C4-2B (cell line): ENCODE measurements around the gene COX7A2L.

Source experiments
- ZFX ChIP-seq: fragments of 450-650 bp; IDR thresholded peaks from 2 replicates; pipeline ENCODE4 v1.6.1; 2017
- TF ChIP-seq, protein P1 (sequence below): fragments of 450-650 bp; conservative IDR thresholded peaks from 2 replicates; pipeline ENCODE4 v1.5.1; 2017; ENCODE audit warnings: mild to moderate bottlenecking

DNA sequence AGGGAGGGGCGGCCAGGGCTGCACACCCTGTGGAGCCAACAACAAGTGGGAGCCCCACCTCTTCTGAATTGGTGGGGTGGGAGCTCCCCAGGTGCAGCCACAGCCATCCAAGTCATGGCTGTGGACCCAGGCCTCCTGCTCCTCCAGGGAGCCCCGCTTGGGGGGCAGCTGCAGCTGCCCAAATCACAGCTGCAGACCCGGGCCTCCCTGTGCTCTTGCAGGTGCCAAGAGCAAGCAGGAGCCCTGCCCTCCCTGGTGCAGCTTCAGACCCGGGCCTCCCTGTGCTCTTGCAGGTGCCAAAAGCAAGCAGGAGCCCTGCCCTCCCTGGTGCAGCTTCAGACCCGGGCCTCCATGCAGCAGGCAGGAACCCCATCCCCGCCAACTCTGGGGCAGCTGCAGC lies 46.5 kb upstream of the COX7A2L start:
- TF ChIP-seq, protein P1, sequence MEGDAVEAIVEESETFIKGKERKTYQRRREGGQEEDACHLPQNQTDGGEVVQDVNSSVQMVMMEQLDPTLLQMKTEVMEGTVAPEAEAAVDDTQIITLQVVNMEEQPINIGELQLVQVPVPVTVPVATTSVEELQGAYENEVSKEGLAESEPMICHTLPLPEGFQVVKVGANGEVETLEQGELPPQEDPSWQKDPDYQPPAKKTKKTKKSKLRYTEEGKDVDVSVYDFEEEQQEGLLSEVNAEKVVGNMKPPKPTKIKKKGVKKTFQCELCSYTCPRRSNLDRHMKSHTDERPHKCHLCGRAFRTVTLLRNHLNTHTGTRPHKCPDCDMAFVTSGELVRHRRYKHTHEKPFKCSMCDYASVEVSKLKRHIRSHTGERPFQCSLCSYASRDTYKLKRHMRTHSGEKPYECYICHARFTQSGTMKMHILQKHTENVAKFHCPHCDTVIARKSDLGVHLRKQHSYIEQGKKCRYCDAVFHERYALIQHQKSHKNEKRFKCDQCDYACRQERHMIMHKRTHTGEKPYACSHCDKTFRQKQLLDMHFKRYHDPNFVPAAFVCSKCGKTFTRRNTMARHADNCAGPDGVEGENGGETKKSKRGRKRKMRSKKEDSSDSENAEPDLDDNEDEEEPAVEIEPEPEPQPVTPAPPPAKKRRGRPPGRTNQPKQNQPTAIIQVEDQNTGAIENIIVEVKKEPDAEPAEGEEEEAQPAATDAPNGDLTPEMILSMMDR: no peak
- TF ChIP-seq ZFX: no peak
